Activated CD4-positive, alpha-beta memory T cell treated with anti-CD3 and anti-CD28 coated beads, Interleukin-2, amount 10 ng/mL, durations not matched to agents 7 days and 5 days (primary cell): ENCODE data around the gene SDR42E1. TPM values are rescaled to one million over a fixed set of nuclear protein-coding genes. Genes with fewer than 3 reads are reported as not detected.
A peak's percentile ranks its signal among the peaks of the same experiment; 100 is the strongest.

ENCODE experiments used
- CTCF ChIA-PET: fragments of 350-600 bp; sonication (Branson Sonifier 250); formaldehyde crosslinking; loops from one replicate; lab custom pipeline; 2021; ENCODE audit warnings: antibody characterized with exemption, inconsistent platforms; lab: Charles Lee
- POLR2A ChIA-PET: fragments of 350-600 bp; sonication (Branson Sonifier 250); formaldehyde crosslinking; loops from one replicate; lab custom pipeline; 2021; ENCODE audit warnings: antibody characterized with exemption; lab: Charles Lee
- DNase-seq: peaks from one replicate; pipeline ENCODE4 v3.0.0-alpha.2; 2020
- H3K27ac Mint-ChIP-seq: one replicate; pipeline ENCODE4 v1.8.0; 2021; ENCODE audit warnings: mild to moderate bottlenecking, mixed read lengths
- H3K27me3 Mint-ChIP-seq: one replicate; pipeline ENCODE4 v1.8.0; 2021; ENCODE audit warnings: mixed read lengths
- H3K36me3 Mint-ChIP-seq: one replicate; pipeline ENCODE4 v1.8.0; 2021; ENCODE audit warnings: low read depth, mixed read lengths
- H3K4me1 Mint-ChIP-seq: one replicate; pipeline ENCODE4 v1.8.0; 2021; ENCODE audit warnings: mixed read lengths
- H3K4me3 Mint-ChIP-seq: one replicate; pipeline ENCODE4 v1.8.0; 2021; ENCODE audit warnings: mild to moderate bottlenecking, mixed read lengths
- H3K9me3 Mint-ChIP-seq: one replicate; pipeline ENCODE4 v1.8.0; 2021; ENCODE audit warnings: mixed read lengths
- total RNA-seq, 2 experiments: library from RNA; stranded (reverse); gene quantifications; one replicate each; pipeline ENCODE4 v1.2.3, GENCODE V29; 2021

SDR42E1 gene
- total RNA-seq, 2 experiments from 2014 or later, result 5.8 to 5.9 TPM

DNA sequence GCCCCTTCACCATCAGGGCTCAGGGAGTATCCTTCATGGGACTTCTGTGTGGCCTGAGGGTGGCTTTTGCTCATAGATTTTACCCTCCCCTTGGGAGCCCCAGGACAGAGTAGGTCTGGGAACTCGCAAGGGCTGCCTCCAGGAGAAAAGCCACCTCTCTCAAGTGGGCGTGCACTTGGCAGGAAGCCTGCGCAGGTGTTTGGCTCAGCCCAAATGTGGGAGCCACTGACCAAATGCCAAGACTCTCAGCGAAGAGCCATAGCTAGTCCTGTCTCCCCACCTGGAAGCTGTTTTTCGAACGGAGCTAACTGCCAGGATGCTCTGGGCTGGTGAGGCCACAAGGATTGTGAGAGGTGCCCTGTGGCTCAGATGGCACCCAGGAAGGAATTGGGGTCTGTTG, 21.7 kb upstream of the SDR42E1 start:
- Mint-ChIP-seq H3K4me3 (no peak overlapping the region), H3K27me3 (peaks cover 20% of the 10 kb centered on the region), H3K36me3 (no peaks in the 10 kb centered on the region), H3K27ac (no peak overlapping the region), H3K9me3 (no peaks in the 10 kb centered on the region), H3K4me1 (no peaks in the 10 kb centered on the region)
- CTCF ChIA-PET, result interaction anchor here (0.6 kb wide), 1 partner anchor 19 kb away, joined by 4 read pairs; no protein-coding TSS in a partner anchor
- POLR2A ChIA-PET, result no interaction called here
- no peak for DNase-seq

DNA sequence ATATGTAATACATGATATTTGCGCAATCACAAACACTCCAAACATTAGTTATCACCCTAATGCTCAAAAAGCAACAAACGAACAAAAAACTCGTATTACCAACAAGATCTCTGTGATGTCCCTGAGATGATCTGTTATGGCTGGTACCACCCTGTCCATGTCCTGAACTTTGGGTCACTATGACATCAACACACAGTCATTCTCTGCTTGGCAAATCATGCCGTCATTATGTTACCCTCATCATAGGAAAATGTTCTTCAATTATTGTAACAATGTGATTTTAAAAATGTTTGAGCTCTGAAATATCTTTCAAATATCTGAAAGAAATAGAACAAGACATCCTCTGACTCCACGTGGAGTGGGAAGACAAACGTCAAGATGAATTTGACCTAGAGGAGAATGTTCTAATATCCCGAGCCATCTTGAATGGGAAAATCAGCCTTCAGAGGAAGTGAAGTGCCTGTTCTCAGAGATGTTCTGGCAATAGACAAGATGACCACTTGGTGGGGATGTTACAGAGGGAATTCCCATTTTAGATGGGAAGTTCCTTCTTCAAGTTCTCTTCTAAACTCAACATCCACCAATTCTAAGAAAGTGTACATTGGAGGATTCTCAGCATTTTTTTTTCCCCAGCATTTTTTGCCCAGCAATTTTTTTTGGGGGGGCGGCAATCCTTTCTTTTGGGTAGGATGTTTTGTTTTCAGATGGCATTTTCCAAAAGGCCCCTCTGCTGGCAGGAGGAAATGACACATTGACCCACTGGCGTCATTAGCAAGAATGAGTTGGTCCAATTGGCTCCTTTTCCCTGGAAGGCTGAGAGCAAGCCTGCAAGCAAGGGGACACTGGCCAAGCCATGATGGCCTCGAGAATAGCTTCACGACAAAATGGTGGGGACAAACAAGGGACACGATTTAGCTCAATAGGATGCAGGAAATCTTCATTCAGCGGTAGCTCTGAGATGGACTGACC, 20.1 kb upstream of the SDR42E1 start:
- H3K27me3 Mint-ChIP-seq, result peaks cover 15% of the 10 kb centered on the region
- H3K36me3 Mint-ChIP-seq, result no peaks in the 10 kb centered on the region
- H3K9me3 Mint-ChIP-seq, result no peaks in the 10 kb centered on the region
- no peak overlapping the region for H3K27ac Mint-ChIP-seq
- ChIA-PET POLR2A (no interaction called here), CTCF (interaction anchor here (2.1 kb wide), 1 partner anchor 199 kb away, joined by 7 read pairs; no protein-coding TSS in a partner anchor)
- no peaks in the 10 kb centered on the region for H3K4me1 Mint-ChIP-seq
- no peak for DNase-seq
- H3K4me3 Mint-ChIP-seq, result no peak overlapping the region

GRCh38 chr16:82027629-82028064, 16.4 kb upstream of the SDR42E1 start:
- H3K9me3 Mint-ChIP-seq, result no peaks in the 10 kb centered on the region
- ChIA-PET CTCF (no interaction called here), POLR2A (no interaction called here)
- H3K27ac Mint-ChIP-seq, result no peak overlapping the region
- H3K27me3 Mint-ChIP-seq, result peaks cover 16% of the 10 kb centered on the region
- DNase-seq, result no peak
- H3K4me3 Mint-ChIP-seq, result no peak overlapping the region
- no peaks in the 10 kb centered on the region for H3K36me3 Mint-ChIP-seq
- no peaks in the 10 kb centered on the region for H3K4me1 Mint-ChIP-seq

GRCh38 chr16:82024883-82025282, 13.6 kb upstream of the SDR42E1 start:
- H3K27me3 Mint-ChIP-seq, result peaks cover 20% of the 10 kb centered on the region
- no peak overlapping the region for H3K4me3 Mint-ChIP-seq
- ChIA-PET CTCF (no interaction called here), POLR2A (no interaction called here)
- no peaks in the 10 kb centered on the region for H3K9me3 Mint-ChIP-seq
- no peaks in the 10 kb centered on the region for H3K4me1 Mint-ChIP-seq
- no peak for DNase-seq
- no peak overlapping the region for H3K27ac Mint-ChIP-seq
- H3K36me3 Mint-ChIP-seq, result no peaks in the 10 kb centered on the region

GRCh38 chr16:82024316-82024715, 13.0 kb upstream of the SDR42E1 start:
- no peak overlapping the region for H3K27ac Mint-ChIP-seq
- CTCF ChIA-PET, result no interaction called here
- H3K4me1 Mint-ChIP-seq, result no peaks in the 10 kb centered on the region
- POLR2A ChIA-PET, result no interaction called here
- no peak for DNase-seq
- H3K27me3 Mint-ChIP-seq, result peaks cover 24% of the 10 kb centered on the region
- no peaks in the 10 kb centered on the region for H3K9me3 Mint-ChIP-seq
- no peaks in the 10 kb centered on the region for H3K36me3 Mint-ChIP-seq
- no peak overlapping the region for H3K4me3 Mint-ChIP-seq

GRCh38 chr16:82023206-82023605, 11.9 kb upstream of the SDR42E1 start:
- Mint-ChIP-seq H3K4me3 (no peak overlapping the region), H3K4me1 (no peaks in the 10 kb centered on the region), H3K27me3 (peaks cover 28% of the 10 kb centered on the region), H3K27ac (no peak overlapping the region), H3K9me3 (no peaks in the 10 kb centered on the region), H3K36me3 (no peaks in the 10 kb centered on the region)
- POLR2A ChIA-PET, result no interaction called here
- no peak for DNase-seq
- CTCF ChIA-PET, result no interaction called here

DNA sequence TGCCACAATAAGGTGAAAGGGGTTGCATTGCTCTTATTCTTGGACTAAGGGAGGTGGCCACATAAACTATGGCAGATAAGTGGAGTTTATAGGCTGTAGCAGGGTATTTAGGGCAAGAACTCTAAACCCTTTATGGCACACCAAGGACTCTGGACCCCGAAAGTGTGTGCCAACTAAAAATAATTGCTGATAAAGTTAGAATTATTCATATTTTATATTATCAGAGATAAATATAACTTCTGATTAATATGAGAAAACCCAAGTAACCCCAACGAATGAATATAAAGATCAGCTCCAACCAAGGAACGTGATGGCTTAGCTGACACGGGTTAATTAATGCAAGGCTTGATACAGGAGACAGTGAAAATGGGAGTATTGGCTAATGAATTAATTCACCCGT, 8.8 kb upstream of the SDR42E1 start:
- CTCF ChIA-PET, result no interaction called here
- Mint-ChIP-seq H3K4me3 (no peak overlapping the region), H3K4me1 (no peaks in the 10 kb centered on the region), H3K9me3 (no peaks in the 10 kb centered on the region), H3K27ac (no peak overlapping the region), H3K36me3 (no peaks in the 10 kb centered on the region), H3K27me3 (peaks cover 32% of the 10 kb centered on the region)
- no peak for DNase-seq
- POLR2A ChIA-PET, result no interaction called here

DNA sequence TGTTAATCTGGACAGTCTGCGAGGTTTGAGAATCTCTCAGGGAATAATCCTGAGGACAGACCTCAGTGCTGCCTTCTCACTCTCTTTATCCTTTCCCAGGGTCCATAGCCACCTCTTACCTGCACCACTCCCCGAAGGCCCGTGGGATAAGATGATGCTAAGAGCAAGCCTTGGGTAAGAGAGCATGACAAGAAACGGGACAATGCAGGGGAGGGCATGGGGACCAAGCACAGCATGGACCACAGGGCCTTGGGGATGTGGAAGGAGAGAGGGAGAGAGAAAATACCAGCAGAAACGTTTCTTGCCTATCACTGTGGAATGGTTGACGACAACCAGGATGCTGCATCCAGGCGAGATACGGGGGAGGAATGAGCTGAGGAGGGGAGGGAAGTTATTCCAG, 8.3 kb upstream of the SDR42E1 start:
- ChIA-PET POLR2A (no interaction called here), CTCF (no interaction called here)
- no peaks in the 10 kb centered on the region for H3K4me1 Mint-ChIP-seq
- peaks cover 34% of the 10 kb centered on the region for H3K27me3 Mint-ChIP-seq
- no peak overlapping the region for H3K27ac Mint-ChIP-seq
- DNase-seq, result no peak
- H3K4me3 Mint-ChIP-seq, result no peak overlapping the region
- H3K9me3 Mint-ChIP-seq, result no peaks in the 10 kb centered on the region
- H3K36me3 Mint-ChIP-seq, result no peaks in the 10 kb centered on the region

- ChIA-PET POLR2A (no interaction called here), CTCF (no interaction called here)
- Mint-ChIP-seq H3K27me3 (peaks cover 19% of the 10 kb centered on the region), H3K9me3 (no peaks in the 10 kb centered on the region), H3K4me3 (no peak overlapping the region), H3K4me1 (no peaks in the 10 kb centered on the region), H3K27ac (no peak overlapping the region), H3K36me3 (no peaks in the 10 kb centered on the region)
- no peak for DNase-seq
Measured at GRCh38 chr16:82017911-82018568, 6.8 kb upstream of the SDR42E1 start.

DNA sequence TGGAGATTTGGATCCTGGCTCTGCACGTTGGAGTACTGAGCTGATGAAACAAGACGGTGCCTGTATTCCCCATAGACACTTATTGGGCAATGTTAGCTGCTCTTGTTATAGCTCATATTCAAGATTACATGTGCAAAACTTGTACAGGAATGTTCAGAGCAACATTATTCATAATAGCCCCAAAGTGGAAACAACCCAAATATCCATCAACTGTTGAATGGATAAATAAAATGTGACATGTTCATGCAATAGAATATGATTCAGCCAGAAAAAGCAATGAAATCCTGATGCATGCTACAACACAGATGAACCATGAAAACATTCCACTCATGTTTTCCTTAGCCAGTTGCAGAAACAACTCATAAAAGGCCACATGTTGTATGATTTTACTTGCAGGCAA, 5.7 kb upstream of the SDR42E1 start:
- H3K4me1 Mint-ChIP-seq, result no peaks in the 10 kb centered on the region
- no peak for DNase-seq
- H3K36me3 Mint-ChIP-seq, result no peaks in the 10 kb centered on the region
- no peaks in the 10 kb centered on the region for H3K9me3 Mint-ChIP-seq
- CTCF ChIA-PET, result no interaction called here
- no peak overlapping the region for H3K27ac Mint-ChIP-seq
- H3K4me3 Mint-ChIP-seq, result no peak overlapping the region
- H3K27me3 Mint-ChIP-seq, result peaks cover 26% of the 10 kb centered on the region
- POLR2A ChIA-PET, result no interaction called here

- no peak overlapping the region for H3K4me3 Mint-ChIP-seq
- H3K9me3 Mint-ChIP-seq, result no peaks in the 10 kb centered on the region
- CTCF ChIA-PET, result no interaction called here
- DNase-seq, result no peak
- H3K4me1 Mint-ChIP-seq, result peaks cover 4% of the 10 kb centered on the region
- no peak overlapping the region for H3K27ac Mint-ChIP-seq
- H3K27me3 Mint-ChIP-seq, result peaks cover 29% of the 10 kb centered on the region
- H3K36me3 Mint-ChIP-seq, result peaks cover 2% of the 10 kb centered on the region
- POLR2A ChIA-PET, result no interaction called here
Measured at GRCh38 chr16:82016263-82016662, 5.0 kb upstream of the SDR42E1 start.

DNA sequence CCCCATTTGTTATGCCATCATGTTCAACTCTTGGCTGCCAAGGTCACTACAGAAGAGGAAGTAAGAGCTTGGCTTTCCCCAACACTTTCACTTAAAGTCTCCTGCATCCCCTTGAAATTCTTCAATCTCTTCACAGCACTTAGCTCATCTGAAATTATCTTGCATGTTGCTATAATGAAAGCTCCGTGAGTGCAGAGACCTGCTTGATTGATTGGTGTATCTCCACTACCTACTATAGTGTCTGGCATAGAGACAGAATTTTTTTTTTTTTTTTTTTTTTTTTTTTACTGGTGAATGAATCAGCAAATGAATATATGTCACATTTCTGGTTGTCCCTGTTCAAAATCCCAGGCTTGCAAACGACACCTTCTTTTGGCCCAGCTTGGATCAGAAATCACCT, 1.9 kb upstream of the SDR42E1 start:
- no peak for DNase-seq
- Mint-ChIP-seq H3K4me3 (no peak overlapping the region), H3K27me3 (peaks cover 17% of the 10 kb centered on the region), H3K4me1 (peaks cover 17% of the 10 kb centered on the region), H3K36me3 (peaks cover 30% of the 10 kb centered on the region), H3K9me3 (peaks cover 24% of the 10 kb centered on the region), H3K27ac (no peak overlapping the region)
- POLR2A ChIA-PET, result no interaction called here
- CTCF ChIA-PET, result interaction anchor here (0.7 kb wide), 1 partner anchor 94 kb away, joined by 3 read pairs; no protein-coding TSS in a partner anchor

GRCh38 chr16:82010649-82011048, 621 bp downstream of the SDR42E1 start:
- H3K4me3 Mint-ChIP-seq, result peak overlapping the region; percentile 75
- ChIA-PET CTCF (interaction anchor here (1.1 kb wide), 1 partner anchor 159 kb away, joined by 3 read pairs; the partner anchor contains the start of gene MPHOSPH6), POLR2A (interaction anchor here (0.8 kb wide), 1 partner anchor 159 kb away, joined by 3 read pairs; the partner anchor contains the start of gene MPHOSPH6)
- no peak overlapping the region for H3K27ac Mint-ChIP-seq
- H3K9me3 Mint-ChIP-seq, result peaks cover 26% of the 10 kb centered on the region
- H3K36me3 Mint-ChIP-seq, result peaks cover 36% of the 10 kb centered on the region
- peaks cover 15% of the 10 kb centered on the region for H3K27me3 Mint-ChIP-seq
- no peak for DNase-seq
- H3K4me1 Mint-ChIP-seq, result peaks cover 17% of the 10 kb centered on the region
